Amniotic stem cell (primary cell): ENCODE data around the gene MTREX.
"Not testable (repeated sequence)": the region's sequence is repeated elsewhere in the genome, so short reads cannot be mapped to it uniquely, and the experiment has no call there.

Experiments
- DNase-seq: peaks from one replicate; lab custom pipeline; 2025; lab: John Stamatoyannopoulos, UW

The MTREX gene

GRCh38 chr5:55307383-55308253, at the start of gene MTREX, which contains the start of gene DHX29:
Gene MTREX (plus strand): TSS chr5:55307989. CDS start chr5:55308014, 25 bp downstream.
Gene DHX29 (minus strand): TSS chr5:55307694. CDS start chr5:55307573, 121 bp downstream.
- DNase-seq = peak; percentile 94

DNA sequence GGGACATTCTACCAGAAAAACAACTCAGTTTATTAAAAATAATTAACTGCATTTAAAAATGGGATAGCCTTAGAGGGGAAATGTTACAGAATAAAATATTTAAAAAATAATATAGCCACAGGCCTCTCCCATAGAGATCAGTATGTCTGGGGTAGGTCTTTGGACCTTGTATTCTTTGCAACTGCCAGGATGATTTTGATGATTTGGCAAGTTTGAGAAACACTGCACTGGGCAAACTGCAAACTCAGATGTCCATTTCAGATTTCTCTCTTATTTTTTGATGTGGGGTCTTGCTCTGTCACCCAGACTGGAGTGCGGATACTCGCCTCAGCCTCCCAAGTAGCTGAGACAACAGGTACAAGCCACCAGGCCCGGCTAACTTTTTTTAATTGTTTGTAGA, 49.5 kb upstream of the MTREX start:
- DNase-seq = no peak

GRCh38 chr5:55276771-55277170, 31.0 kb upstream of the MTREX start:
- peak; percentile 51 for DNase-seq

DNA sequence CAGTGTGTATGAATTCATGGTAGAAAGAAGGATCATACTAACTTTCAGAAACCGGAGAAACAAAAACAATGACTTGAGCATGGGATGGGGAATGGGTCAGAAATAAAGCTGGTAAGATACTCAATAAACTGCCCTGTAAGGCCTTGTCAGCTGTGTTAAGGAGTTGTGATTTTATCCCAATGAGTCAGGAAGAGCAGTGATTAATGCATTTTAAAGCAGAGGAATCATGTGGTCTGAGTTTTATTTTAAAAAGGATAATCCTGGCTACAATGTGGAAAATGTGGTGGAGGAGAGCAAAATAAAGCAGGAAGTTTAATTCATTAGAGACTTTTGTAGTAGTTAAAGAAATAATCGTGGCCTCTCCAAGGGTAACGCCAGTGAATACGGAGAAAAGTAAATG, 29.0 kb upstream of the MTREX start:
- peak; percentile 33 for DNase-seq

DNA sequence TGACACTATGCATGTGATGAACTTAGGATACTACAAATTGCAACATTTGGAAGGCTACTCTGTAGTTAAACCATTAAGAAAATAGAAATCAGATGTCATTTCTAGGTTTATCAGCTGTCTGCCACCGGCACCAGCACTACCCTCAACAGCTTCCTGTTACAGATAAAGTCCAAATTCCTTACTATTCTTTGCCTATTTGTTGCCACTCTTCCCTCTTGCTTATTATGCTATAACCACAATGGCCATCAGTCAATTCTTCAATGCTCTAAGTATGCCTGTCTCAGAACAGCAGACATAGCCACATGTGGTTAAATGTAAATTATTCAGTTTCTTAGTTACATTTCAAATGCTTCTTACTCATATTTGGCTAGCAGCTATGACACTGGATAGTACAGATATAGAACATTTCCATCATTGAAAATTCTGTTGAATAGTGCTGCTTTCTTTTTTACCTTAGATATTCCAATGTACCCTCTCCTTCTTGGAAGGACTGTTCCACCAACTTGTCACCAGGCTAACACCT, 21.3 kb upstream of the MTREX start:
- DNase-seq = no peak

DNA sequence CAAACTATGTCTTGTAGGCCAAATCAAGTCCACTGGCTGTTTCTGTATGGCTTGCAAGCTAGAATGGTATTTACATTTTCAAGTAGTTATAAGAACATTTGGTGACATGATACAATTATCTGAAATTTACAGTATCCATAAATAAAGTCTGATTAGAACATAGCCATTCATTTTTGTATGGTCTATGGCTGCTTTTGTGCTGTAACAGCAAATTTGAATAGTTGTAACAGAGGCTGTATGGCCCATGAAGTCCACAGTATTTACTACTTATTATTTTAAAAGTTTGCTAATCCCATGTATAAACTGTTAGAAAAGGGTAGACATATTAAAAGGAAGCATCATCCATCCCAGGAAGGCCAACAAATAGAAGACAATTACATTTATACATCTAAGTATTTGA, 18.0 kb upstream of the MTREX start:
- no peak for DNase-seq

DNA sequence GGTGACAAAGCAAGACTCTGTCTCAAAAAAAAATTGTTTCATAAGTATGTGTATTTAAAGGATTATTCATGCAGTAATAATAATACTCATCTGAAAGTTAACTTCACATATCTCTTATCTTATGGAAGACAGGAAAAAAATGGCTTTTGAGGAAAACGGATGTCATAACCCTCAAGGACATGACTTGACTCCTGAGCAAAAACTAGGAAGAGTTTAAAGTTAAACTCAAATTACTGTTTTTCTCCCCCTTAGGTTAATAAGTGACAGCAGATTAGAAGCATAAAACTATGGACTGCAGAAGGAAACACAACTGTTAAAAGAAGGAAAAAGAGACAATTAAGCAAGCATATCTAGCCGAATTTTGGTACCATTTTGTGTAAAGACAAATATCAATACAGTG, 16.8 kb upstream of the MTREX start:
- DNase-seq = no peak

GRCh38 chr5:55294935-55295334, 12.9 kb upstream of the MTREX start:
- DNase-seq = no peak

DNA sequence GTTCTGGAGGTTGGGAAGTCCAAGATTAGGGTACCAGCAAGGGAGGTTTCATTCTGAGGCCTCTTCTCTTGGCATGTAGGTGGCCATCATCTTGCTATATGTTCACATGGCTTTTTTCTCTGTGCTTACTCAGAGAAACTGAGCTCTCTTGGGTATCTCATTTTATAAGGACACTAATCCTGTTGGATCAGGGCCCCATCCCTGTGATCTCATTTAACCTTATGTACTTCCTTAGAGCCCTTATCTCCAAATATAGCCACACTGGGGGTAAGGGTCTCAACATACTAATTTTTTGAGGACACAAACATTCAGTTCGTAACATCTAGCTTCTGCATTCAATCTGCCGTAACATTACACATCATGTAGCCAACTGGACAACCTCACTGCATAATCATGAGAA, 6.9 kb upstream of the MTREX start:
- no peak for DNase-seq

DNA sequence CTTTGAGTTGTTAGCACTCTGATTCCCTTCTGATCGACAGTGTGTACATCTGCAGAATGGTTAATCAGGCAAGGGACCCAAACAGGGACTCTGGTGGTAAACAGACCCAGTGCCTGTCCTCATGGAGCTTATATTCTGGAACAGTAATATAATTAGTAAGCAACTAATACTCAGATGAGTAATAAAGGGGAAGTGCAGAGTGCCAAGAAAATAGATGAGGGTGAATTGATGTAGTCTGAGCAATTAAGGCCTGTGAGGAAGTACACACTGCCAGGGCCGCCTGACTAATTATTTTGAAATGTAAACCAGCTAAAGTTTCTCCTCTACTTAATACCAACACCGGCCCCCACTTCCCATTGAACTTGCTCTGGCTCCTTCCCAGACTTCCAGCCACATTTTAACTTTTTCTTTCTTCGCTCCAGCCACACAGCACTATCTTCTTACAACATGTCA, 4.5 kb upstream of the MTREX start:
- no peak for DNase-seq

DNA sequence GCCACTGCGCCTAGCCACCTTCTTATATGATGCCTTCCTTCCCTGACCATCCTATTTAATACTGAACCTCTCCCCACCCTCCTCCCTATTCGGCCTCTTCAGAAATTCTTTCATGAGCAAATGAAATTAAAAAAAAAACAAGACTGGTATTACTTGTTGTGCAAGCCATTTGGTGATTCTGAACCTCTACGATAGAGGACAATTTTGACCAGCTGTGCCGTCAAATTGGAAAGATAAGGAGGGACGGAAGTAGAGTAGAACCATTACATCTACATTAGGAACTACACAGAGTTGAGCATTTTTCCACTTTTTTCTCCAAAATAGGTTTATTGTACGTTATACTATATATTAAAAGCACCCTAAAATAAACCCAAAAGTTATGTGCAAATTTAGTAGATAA, 3.2 kb upstream of the MTREX start:
- no peak for DNase-seq

- DNase-seq = no peak
These were observed 2.4 kb upstream of the MTREX start for GRCh38 chr5:55305345-55305744.

- no peak for DNase-seq
These were observed 977 bp upstream of the MTREX start for GRCh38 chr5:55306641-55307382.

DNA sequence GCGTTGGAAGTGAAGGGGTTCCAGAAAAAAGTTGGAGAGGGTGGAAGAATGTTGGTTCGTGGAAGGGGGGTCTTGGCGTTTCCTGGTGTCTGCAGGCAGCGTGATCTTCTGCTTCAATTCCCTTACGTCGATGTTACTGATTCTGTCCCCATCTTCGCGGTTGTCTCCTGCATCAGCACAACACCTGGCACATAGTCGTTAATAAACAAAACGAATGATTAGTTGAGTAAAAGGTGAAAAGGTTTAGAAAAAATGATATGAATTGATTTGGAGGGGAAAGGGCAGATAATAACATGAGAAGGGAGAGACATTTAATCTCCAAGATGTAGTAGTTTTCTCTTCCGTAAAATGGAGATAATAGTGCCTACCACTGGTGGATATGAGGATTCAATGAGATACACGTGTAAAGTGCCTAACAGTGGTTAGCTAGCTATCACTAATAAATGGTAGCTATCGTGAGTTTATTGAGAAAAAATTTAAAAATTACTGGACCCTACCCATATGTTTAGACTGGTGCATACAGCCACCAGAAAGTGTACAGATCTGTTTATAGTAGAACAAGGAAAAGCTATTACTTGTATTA, 556 bp downstream of the MTREX start:
- DNase-seq = no peak

DNA sequence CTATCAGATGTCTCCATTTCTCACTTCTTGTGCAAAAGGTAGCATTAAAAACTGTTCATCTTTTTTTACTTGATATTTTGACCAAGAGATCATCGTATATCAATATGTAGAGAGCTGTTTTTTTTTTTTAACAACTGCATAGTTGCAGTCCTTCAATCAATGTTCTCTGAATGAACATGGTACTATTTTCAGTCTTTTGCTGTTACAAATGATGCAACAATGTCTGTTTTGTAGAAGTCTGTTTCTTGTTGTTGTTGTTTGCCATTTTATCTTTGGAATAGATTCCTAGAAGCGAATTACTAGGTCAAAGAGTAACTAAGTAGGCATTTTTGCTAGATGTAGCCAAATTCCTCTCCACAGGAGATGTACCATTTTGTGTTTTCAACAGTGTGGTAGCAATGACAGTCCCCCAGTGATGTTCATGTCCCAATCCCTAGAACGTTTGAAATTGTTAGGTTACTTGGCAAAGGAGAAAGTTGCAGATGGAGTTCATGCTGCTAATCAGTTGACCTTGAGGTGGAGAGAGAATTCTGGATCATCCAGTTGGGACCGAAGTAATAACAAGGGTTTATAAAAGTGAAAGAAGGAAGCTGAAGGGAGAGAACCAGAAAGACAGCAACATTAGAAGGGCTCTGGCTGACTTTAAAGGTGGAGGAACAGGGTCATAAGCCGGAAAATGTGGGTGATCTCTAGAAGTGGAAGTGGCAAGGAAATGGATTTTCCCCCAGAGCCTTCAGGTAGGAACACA, 6.3 kb downstream of the MTREX start:
- DNase-seq = no peak

DNA sequence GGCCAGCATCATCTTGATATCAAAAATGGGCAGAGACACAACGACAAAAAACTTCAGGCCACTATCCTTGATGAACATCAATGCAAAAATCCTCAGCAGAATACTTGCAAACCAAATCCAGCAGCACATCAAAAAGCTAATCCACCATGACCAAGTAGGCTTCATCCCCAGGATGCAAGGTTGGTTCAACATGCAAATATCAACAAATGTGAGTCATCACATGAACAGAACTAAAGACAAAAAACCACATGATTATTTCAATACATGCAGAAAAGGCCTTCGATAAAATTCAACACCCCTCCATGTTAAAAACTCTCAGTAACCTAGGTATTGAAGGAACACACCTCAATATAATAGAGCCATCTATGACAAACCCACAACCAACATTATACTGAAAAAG, 8.5 kb downstream of the MTREX start:
- no peak for DNase-seq

- DNase-seq = no peak
These were observed 9.0 kb downstream of the MTREX start for GRCh38 chr5:55316837-55317236.

GRCh38 chr5:55318237-55318636, 10.4 kb downstream of the MTREX start:
- DNase-seq = not testable (repeated sequence)

DNA sequence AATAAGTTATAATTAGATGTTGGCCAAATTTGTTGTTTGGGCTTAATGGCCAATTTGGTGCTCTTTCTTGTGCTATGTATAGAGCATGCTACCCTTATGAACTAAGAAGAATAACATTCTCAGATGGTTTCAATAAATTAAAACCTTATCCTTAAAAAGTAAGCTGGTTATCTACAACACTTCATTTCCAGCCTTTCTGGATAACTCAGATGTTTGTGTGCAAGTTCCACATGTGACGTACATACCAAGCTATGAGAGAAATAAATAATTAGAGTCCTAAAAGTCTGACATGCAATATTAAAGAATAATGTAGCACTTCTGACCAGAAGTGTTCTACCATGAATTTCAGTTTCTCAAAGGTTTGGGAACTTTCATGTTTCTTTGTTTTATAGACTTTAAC, 11.7 kb downstream of the MTREX start:
- DNase-seq = no peak

- no peak for DNase-seq
These were observed 12.8 kb downstream of the MTREX start for GRCh38 chr5:55320571-55320970.

DNA sequence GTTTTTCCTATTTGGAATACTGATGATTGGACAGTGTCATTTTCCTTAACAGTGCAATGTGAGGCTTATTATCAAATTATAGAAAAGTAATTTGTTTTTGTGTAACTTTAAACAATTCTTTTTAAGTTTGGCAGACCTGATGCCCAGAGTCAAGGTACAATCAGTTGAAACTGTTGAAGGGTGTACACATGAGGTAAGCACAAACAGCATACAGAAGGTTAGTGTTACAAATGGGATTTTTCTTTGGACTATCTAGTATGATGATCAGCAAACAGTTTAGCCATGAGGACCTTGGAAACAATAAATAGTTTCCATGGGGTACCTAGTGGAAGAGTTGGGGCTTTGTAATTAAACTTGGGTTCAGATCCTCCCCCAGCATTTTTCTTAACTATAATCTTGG, 16.2 kb downstream of the MTREX start:
- DNase-seq = no peak
